Activated CD4-positive, alpha-beta T cell treated with anti-CD3 and anti-CD28 coated beads, Interleukin-2, amount 50 U/mL, for 16 hours (primary cell): ENCODE results near the gene MYH7B.

Source experiments
- DNase-seq: peaks from one replicate; pipeline ENCODE4 v3.0.0-alpha.2; 2020

Gene MYH7B

GRCh38 chr20:34945315-34946077 is 10.2 kb upstream of the MYH7B start:
- DNase-seq, result no peak

GRCh38 chr20:34946661-34947060 is 9.0 kb upstream of the MYH7B start:
- DNase-seq, result no peak

DNA sequence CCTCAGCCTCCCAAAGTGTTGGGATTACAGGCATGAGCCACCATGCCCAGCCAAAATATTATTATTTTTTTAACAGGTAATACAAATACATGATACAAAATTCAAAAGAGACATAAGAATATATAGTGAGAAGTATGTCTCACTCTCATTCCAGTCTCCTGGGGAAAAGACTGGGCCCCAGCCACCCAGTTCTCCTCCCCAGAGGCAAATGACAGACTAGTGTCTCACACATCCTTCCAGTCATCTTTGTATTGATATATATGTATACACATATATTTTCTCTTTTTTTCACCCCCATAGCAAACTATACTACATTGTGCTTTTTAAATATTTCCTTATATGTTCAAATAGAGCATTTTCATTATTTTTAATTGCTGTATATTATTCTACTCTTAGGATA is 8.3 kb upstream of the MYH7B start:
- no peak for DNase-seq

- DNase-seq, result no peak
Observed at GRCh38 chr20:34948030-34948429, 7.6 kb upstream of the MYH7B start.

- no peak for DNase-seq
Observed at GRCh38 chr20:34949120-34949519, 6.5 kb upstream of the MYH7B start.

DNA sequence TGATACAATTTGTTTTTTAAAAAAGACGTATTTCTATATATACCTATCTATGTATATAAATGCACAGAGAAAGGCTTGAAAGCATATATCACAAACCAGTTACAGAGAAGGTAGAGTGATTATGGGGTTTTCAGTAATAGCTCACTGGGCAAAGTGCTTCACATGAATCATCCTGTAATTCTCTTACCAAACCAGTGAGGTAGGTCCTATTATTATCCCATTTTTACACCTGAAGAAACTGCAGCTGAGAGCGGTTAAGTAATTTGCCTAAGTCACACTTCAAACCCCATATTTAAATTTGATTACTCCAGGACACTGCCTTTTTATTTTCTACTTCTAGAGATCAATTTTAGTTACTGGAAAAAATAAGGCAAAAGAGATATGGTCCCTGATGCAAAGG is 4.4 kb upstream of the MYH7B start:
- no peak for DNase-seq

DNA sequence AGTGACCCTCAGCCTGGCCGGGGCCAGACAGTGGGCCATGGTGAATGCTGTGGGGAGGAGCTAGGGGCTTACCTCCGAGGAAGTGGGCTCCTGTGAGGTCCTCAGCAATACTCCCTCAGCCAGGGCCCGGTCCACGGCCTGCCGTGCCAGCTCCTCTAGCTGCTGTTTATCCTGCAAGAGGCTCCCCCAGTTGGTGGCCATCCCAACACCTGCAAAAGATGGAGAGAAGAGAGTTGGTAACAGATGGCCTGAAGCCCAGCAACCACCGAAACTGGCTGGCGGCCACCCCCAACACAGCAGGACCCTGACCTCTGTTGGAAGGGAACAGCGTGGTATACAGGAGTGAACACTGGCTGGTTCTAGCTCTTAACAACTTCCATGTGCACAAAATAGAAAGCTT is 4.0 kb upstream of the MYH7B start:
- no peak for DNase-seq

DNA sequence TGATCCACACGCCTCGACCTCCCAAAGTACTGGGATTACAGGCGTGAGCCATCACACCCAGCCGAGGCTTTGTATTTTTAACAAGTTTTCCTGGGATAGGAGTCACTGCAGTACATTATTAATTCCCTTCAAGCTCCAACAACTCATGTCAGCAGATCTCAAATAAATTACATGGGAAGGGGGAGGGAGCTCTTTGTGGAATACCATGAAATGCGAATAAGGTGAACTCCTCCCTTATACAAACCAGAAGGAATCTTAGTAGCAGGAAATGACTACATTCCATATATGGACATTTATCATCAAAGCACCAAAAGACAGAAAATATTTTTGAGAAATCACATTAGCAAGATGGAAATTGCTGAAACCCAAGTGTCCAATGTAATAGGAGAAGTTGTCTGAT is 3.0 kb upstream of the MYH7B start:
- no peak for DNase-seq

- no peak for DNase-seq
Observed at GRCh38 chr20:34953960-34954359, 1.7 kb upstream of the MYH7B start.

GRCh38 chr20:34954904-34955230 is 801 bp upstream of the MYH7B start:
- DNase-seq, result no peak

DNA sequence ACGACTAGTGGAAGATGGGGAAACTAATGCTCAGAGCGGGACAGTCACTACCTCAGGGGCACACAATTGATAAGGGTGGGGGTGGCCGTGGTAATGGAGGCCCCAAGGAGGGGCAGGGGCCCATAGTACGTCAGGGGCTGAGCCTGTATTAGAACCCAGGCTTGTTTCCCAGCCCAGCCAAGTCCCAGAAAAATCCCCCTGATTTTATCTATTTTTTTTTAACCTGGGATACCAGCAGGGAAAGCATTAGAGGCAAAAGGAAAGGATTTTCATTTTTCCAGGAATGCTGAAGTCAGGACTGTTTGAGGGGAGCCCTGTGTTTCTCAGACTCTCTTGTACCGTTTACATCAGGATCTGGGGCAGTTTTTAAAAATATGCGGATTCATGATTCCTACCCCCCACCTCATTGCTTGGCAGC is 382 bp downstream of the MYH7B start:
- no peak for DNase-seq

DNA sequence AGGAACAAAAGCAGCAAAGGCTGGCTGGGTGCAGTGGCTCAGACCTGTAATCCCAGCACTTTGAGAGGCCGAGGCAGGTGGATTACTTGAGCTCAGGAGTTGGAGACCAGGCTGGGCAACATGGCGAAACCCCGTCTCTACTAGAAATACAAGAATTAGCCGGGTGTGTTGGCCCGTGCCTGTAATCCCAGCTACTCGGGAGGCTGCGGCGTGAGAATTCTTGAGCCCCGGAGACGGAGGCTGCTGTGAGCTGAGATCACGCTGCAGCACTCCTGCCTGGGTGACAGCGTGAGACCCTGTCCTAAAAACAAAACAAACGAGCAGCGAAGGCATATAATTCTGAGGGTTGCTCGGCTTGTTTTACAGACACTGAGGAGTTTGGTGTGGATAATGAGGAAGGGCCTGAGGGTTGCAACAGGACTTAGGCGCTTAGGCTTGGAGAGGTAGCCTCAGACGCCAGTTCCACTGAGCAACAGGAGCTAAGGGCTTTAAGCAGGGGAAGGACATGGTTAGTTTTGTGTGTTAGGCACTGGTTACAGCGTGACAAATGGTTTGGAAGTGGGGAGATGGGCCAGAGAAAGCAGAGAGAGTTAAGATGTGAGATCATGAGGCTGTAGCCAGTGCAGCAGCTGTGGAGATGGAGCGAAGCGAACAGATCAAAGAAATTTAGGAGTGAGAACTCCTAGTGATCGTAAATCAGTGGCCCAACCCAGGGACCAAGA is 1.2 kb downstream of the MYH7B start:
- DNase-seq, result no peak

- no peak for DNase-seq
Observed at GRCh38 chr20:34964486-34964885, 8.8 kb downstream of the MYH7B start.

DNA sequence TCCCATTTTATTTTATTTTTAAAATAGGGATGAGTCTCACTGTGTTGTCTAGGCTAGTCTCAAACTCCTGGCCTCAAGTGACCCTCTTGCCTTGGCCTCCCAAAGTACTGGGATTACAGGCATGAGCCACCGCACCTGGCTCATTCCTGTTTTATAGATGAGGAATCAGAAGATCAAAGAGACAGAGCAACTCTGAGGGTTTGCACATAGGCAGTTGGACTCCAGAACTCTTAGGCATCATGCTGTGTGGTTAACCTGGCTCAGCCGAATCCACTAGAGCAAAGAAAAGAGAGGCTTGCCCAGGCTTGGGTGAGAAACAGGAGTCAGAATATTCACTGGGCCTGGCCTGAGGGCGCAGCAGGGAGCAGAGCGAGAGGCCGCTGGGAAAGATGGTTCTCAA is 9.4 kb downstream of the MYH7B start:
- DNase-seq, result no peak

DNA sequence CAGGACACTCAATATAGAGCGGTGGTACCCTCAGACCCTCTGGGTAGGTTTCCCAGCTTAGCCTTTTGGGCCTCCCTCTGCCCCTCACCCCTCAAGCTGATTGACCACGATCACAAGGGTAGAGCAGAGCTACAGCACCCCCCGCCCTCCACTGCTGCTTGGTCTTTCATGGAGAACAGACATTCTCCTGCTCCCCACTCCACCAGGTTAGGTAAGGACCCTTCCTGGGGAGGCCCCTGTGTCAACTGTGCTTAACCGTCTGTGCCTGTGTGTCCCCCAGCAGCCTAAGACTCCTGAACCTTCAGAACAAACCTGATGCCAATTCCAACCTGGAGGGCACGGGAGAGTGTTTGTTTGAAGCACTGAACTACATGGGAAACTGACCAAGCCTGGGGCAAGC is 11.8 kb downstream of the MYH7B start:
- DNase-seq, result no peak

- no peak for DNase-seq
Observed at GRCh38 chr20:34968042-34968775, 12.5 kb downstream of the MYH7B start.

GRCh38 chr20:34970193-34970840 is 14.6 kb downstream of the MYH7B start:
- no peak for DNase-seq

DNA sequence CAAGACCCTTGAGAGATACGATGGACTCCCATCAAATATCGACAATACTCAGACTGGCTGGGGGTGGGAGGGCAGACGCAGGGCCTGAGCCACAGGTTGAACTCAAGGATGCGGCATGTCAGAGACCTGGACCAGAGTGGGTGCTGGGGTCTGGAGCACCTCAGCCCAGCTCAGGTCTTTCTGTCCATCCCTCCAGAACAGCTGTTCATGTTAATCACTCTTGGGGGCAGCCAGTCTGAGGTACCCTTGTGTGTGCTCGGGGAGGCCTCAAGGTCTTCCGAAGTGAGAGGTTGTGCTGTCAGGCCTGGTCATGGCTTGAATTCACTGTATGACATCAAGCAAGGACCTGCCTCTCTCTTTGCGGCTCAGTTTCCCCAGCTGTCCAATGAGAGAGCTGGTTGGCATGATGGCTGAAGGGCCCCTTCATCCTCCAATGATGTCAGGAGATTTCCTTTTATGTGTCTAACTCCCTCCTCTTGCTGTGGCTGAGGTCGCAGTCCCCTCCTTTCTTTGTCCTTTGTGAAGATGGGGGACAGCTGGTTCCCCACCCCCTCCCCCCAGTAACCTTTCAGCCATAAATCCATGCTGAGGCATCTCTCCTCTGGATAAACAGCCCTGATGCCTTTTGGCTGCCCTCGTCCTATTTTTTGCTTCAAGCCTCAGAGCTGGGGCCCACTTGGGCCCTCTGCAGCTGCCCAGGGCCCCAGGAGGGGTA is 15.3 kb downstream of the MYH7B start:
- DNase-seq, result no peak

DNA sequence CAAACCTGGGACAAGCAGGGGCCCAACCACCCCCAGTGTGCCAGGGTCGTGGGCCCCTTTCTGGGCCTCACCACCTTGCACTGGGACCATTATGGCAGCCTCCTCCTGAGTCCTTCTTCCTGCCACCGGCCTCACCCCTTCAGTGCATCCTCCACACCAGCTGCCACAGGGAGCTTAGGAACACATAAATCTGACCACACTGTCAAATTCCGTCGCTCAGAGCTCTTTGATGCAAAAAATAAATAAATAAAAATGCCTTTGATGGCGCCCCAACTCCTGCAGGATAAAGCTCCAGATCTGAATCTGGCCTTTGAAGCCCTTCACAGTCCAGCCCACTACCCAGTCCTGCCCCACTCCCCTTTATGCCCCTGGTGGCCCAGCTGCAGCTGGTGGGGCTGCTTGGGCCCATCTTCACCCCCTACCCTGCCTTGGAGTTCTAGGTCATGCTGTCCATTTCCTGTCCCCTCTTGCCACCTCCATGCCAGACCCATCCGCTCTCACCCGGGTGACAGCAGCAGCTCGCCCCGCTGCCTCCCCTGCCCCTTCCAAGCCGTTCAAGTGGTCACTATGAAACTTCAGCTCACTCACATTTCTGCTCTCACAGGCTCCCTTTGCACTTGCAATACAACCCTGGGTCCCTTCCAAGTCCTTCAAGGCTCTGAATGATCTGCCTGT is 16.0 kb downstream of the MYH7B start:
- no peak for DNase-seq

DNA sequence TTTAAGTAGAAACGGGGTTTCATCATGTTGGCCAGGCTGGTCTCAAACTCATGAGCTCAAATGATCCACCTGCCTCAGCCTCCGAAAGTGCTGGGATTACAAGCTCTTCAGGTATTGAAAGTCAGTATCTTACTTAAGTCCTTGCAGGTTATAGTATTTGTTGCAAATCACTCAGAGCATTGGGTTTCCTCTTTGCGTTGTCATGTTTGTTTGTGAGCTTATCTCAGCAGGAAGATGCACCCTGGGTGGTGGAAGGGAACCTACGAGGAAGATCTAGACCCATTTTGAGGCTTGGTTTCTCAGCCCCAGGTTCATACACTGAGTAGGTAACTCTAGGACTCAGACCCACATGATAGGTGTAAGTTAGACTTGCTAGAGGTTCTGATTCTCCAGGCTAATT is 18.6 kb downstream of the MYH7B start:
- DNase-seq, result no peak

DNA sequence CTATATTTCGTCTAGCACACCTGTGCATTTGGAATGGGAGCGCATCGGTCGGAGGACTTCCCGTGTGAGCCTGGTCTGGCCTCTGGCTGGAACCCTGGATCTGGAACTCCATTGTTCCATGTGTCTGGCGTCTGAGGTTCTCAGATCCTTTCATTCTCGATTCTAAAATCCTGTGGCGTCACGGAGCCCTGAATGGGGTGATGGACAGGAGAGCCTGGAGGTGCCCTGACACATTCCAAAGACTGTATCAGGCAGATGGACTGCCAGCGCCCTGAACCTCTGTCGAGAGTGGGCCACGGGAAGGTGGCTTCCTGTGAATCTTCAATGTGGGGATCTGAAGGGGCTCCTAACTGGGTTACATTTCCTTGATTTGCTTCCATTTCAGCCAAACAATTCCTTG is 20.6 kb downstream of the MYH7B start:
- no peak for DNase-seq

DNA sequence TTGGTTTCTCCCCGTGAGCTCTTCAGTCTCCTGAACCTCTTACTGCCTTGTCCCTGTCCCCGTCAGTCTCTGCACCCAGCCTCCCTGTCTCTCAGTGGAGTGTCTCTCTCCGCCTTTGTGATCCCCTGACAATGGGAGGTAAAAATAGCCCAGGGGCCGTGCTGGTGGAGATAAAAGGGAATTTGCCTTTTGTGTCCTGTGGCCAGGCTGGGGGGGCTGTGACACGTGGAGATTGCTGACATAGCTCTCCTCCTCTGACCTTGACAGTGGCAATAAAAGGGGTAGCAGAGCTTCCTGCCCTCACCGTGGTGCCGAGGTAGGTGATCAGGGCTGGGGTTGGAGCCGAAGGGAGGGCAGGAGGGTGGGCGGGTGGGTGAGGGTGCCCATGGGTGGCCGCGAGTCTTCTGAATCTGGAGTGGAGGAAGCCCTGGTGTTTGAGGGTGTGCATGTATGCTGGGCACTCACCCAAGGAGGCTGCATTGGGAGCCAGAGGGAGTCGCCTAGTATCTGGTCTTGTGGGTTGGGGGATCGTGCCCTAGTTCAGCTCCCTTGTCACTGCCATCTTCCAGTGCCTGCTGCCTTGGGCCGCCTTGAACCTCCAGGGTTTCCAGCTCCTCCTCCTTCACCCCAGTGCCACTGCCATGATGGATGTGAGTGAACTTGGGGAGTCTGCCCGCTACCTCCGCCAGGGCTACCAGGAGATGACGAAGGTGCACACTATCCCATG is 21.9 kb downstream of the MYH7B start:
- no peak for DNase-seq
